Measurements from ENCODE around the gene IL4R.

IL4R gene

GRCh38 chr16:27315333-27316037, 1.7 kb downstream of the IL4R start:
- Histone ChIP-seq H3K27me3 (ENCODE audit: control insufficient read depth, insufficient read depth, low read length) (peaks cover 9% of the 10 kb centered on the region), H3K4me1 (ENCODE audit: control insufficient read depth, insufficient read depth, low read length) (peaks cover 11% of the 10 kb centered on the region), H3K9ac (ENCODE audit: low read depth, low read length) (no peak overlapping the region), H3K36me3 (ENCODE audit: control insufficient read depth, insufficient read depth, low read length) (no peaks in the 10 kb centered on the region), H3K27ac (ENCODE audit: low read depth, low read length) (no peak overlapping the region), H3K9me3 (ENCODE audit: control insufficient read depth, insufficient read depth, low read length) (no peaks in the 10 kb centered on the region), H3K4me3 (ENCODE audit: low read depth, low read length) (no peak overlapping the region; the same call in 1 of the 2 replicates)

GRCh38 chr16:27316038-27316680, 2.4 kb downstream of the IL4R start:
- Histone ChIP-seq H3K4me1 (ENCODE audit: control insufficient read depth, insufficient read depth, low read length) (peaks cover 11% of the 10 kb centered on the region), H3K9ac (ENCODE audit: low read depth, low read length) (no peak overlapping the region)

GRCh38 chr16:27317320-27317719, 3.5 kb downstream of the IL4R start:
- Histone ChIP-seq H3K27ac (ENCODE audit: low read depth, low read length) (no peak overlapping the region), H3K27me3 (ENCODE audit: control insufficient read depth, insufficient read depth, low read length) (peaks cover 3% of the 10 kb centered on the region; the same call in 1 of the 2 replicates), H3K9ac (ENCODE audit: low read depth, low read length) (no peak overlapping the region), H3K4me3 (ENCODE audit: low read depth, low read length) (no peak overlapping the region), H3K9me3 (ENCODE audit: control insufficient read depth, insufficient read depth, low read length) (no peaks in the 10 kb centered on the region), H3K36me3 (ENCODE audit: control insufficient read depth, insufficient read depth, low read length) (no peaks in the 10 kb centered on the region), H3K4me1 (ENCODE audit: control insufficient read depth, insufficient read depth, low read length) (peaks cover 11% of the 10 kb centered on the region)

More at GRCh38 chr16:27316038-27316680, 2.4 kb downstream of the IL4R start:
- H3K27ac ChIP-seq (ENCODE audit: low read depth, low read length), result no peak overlapping the region
- no peaks in the 10 kb centered on the region for H3K36me3 ChIP-seq (ENCODE audit: control insufficient read depth, insufficient read depth, low read length)
- peaks cover 6% of the 10 kb centered on the region for H3K27me3 ChIP-seq (ENCODE audit: control insufficient read depth, insufficient read depth, low read length)
- no peaks in the 10 kb centered on the region for H3K9me3 ChIP-seq (ENCODE audit: control insufficient read depth, insufficient read depth, low read length)
- no peak overlapping the region for H3K4me3 ChIP-seq (ENCODE audit: low read depth, low read length)

GRCh38 chr16:27317738-27318391, 4.1 kb downstream of the IL4R start:
- no peak overlapping the region for H3K9ac ChIP-seq (ENCODE audit: low read depth, low read length)
- H3K36me3 ChIP-seq (ENCODE audit: control insufficient read depth, insufficient read depth, low read length), result no peaks in the 10 kb centered on the region
- H3K4me1 ChIP-seq (ENCODE audit: control insufficient read depth, insufficient read depth, low read length), result peaks cover 11% of the 10 kb centered on the region
- peaks cover 3% of the 10 kb centered on the region; the same call in 1 of the 2 replicates for H3K27me3 ChIP-seq (ENCODE audit: control insufficient read depth, insufficient read depth, low read length)
- no peak overlapping the region for H3K27ac ChIP-seq (ENCODE audit: low read depth, low read length)
- H3K4me3 ChIP-seq (ENCODE audit: low read depth, low read length), result no peak overlapping the region
- H3K9me3 ChIP-seq (ENCODE audit: control insufficient read depth, insufficient read depth, low read length), result no peaks in the 10 kb centered on the region

GRCh38 chr16:27318392-27319256, 4.8 kb downstream of the IL4R start:
- H3K9me3 ChIP-seq (ENCODE audit: control insufficient read depth, insufficient read depth, low read length), result no peaks in the 10 kb centered on the region
- no peaks in the 10 kb centered on the region for H3K36me3 ChIP-seq (ENCODE audit: control insufficient read depth, insufficient read depth, low read length)
- no peak overlapping the region for H3K9ac ChIP-seq (ENCODE audit: low read depth, low read length)
- H3K27me3 ChIP-seq (ENCODE audit: control insufficient read depth, insufficient read depth, low read length), result peaks cover 3% of the 10 kb centered on the region; the same call in 1 of the 2 replicates
- H3K4me3 ChIP-seq (ENCODE audit: low read depth, low read length), result no peak overlapping the region
- peaks cover 11% of the 10 kb centered on the region for H3K4me1 ChIP-seq (ENCODE audit: control insufficient read depth, insufficient read depth, low read length)
- H3K27ac ChIP-seq (ENCODE audit: low read depth, low read length), result peak overlapping the region; percentile 17

GRCh38 chr16:27319257-27319965, 5.6 kb downstream of the IL4R start:
- no peaks in the 10 kb centered on the region for H3K36me3 ChIP-seq (ENCODE audit: control insufficient read depth, insufficient read depth, low read length)
- H3K27me3 ChIP-seq (ENCODE audit: control insufficient read depth, insufficient read depth, low read length), result peaks cover 2% of the 10 kb centered on the region; the same call in 1 of the 2 replicates
- H3K9ac ChIP-seq (ENCODE audit: low read depth, low read length), result no peak overlapping the region
- no peak overlapping the region for H3K27ac ChIP-seq (ENCODE audit: low read depth, low read length)
- H3K9me3 ChIP-seq (ENCODE audit: control insufficient read depth, insufficient read depth, low read length), result no peaks in the 10 kb centered on the region
- H3K4me1 ChIP-seq (ENCODE audit: control insufficient read depth, insufficient read depth, low read length), result peaks cover 17% of the 10 kb centered on the region
- no peak overlapping the region for H3K4me3 ChIP-seq (ENCODE audit: low read depth, low read length)

- Histone ChIP-seq H3K9ac (ENCODE audit: low read depth, low read length) (no peak overlapping the region), H3K4me3 (ENCODE audit: low read depth, low read length) (no peak overlapping the region), H3K27me3 (ENCODE audit: control insufficient read depth, insufficient read depth, low read length) (no peaks in the 10 kb centered on the region), H3K36me3 (ENCODE audit: control insufficient read depth, insufficient read depth, low read length) (no peaks in the 10 kb centered on the region), H3K4me1 (ENCODE audit: control insufficient read depth, insufficient read depth, low read length) (peaks cover 18% of the 10 kb centered on the region), H3K27ac (ENCODE audit: low read depth, low read length) (no peak overlapping the region), H3K9me3 (ENCODE audit: control insufficient read depth, insufficient read depth, low read length) (no peaks in the 10 kb centered on the region)
These were observed 6.7 kb downstream of the IL4R start for GRCh38 chr16:27320261-27321012.

- H3K27ac ChIP-seq (ENCODE audit: low read depth, low read length), result no peak overlapping the region
- no peaks in the 10 kb centered on the region for H3K36me3 ChIP-seq (ENCODE audit: control insufficient read depth, insufficient read depth, low read length)
These were observed 7.5 kb downstream of the IL4R start for GRCh38 chr16:27321013-27321915.

More at GRCh38 chr16:27321013-27321915, 7.5 kb downstream of the IL4R start:
- H3K27me3 ChIP-seq (ENCODE audit: control insufficient read depth, insufficient read depth, low read length), result no peaks in the 10 kb centered on the region
- H3K4me1 ChIP-seq (ENCODE audit: control insufficient read depth, insufficient read depth, low read length), result peaks cover 25% of the 10 kb centered on the region
- H3K9me3 ChIP-seq (ENCODE audit: control insufficient read depth, insufficient read depth, low read length), result no peaks in the 10 kb centered on the region
- no peak overlapping the region for H3K9ac ChIP-seq (ENCODE audit: low read depth, low read length)
- no peak overlapping the region for H3K4me3 ChIP-seq (ENCODE audit: low read depth, low read length)

All from HUES48 (cell line).